ENCODE results near the gene LDHD.

Gene LDHD

GRCh38 chr16:75127713-75128415 lies 11.3 kb upstream of the LDHD start:
- no peak for DNase-seq (ENCODE audit: low read depth)
- no peak overlapping the region for H3K4me3 ChIP-seq (ENCODE audit: control insufficient read depth, low read depth, low read length)
- TF ChIP-seq CTCF (conservative IDR thresholded peaks at IDR 0.05; ENCODE audit: control insufficient read depth, insufficient read depth, low read depth, low read length): no peak

GRCh38 chr16:75122609-75123008 lies 6.0 kb upstream of the LDHD start:
- DNase-seq (ENCODE audit: low read depth): no peak
- TF ChIP-seq CTCF (conservative IDR thresholded peaks at IDR 0.05; ENCODE audit: control insufficient read depth, insufficient read depth, low read depth, low read length): no peak

GRCh38 chr16:75121949-75122568 lies 5.5 kb upstream of the LDHD start:
- DNase-seq (ENCODE audit: low read depth): no peak
- TF ChIP-seq CTCF (conservative IDR thresholded peaks at IDR 0.05; ENCODE audit: control insufficient read depth, insufficient read depth, low read depth, low read length): no peak
- no peak overlapping the region for H3K4me3 ChIP-seq (ENCODE audit: control insufficient read depth, low read depth, low read length)

More at GRCh38 chr16:75122609-75123008, 6.0 kb upstream of the LDHD start:
- H3K4me3 ChIP-seq (ENCODE audit: control insufficient read depth, low read depth, low read length): no peak overlapping the region

GRCh38 chr16:75120253-75120652 lies 3.7 kb upstream of the LDHD start:
- no peak for DNase-seq (ENCODE audit: low read depth)
- no peak overlapping the region for H3K4me3 ChIP-seq (ENCODE audit: control insufficient read depth, low read depth, low read length)
- no peak for TF ChIP-seq CTCF (conservative IDR thresholded peaks at IDR 0.05; ENCODE audit: control insufficient read depth, insufficient read depth, low read depth, low read length)

GRCh38 chr16:75118943-75119539 lies 2.5 kb upstream of the LDHD start:
- no peak for DNase-seq (ENCODE audit: low read depth)
- H3K4me3 ChIP-seq (ENCODE audit: control insufficient read depth, low read depth, low read length): no peak overlapping the region
- no peak for TF ChIP-seq CTCF (conservative IDR thresholded peaks at IDR 0.05; ENCODE audit: control insufficient read depth, insufficient read depth, low read depth, low read length)

- DNase-seq (ENCODE audit: low read depth): no peak
- no peak for TF ChIP-seq CTCF (conservative IDR thresholded peaks at IDR 0.05; ENCODE audit: control insufficient read depth, insufficient read depth, low read depth, low read length)
- no peak overlapping the region for H3K4me3 ChIP-seq (ENCODE audit: control insufficient read depth, low read depth, low read length)
These were observed 298 bp upstream of the LDHD start for GRCh38 chr16:75116911-75117245.
